HepG2 (cell line): ENCODE measurements around the gene C14orf119. TPM values are rescaled to one million over a fixed set of nuclear protein-coding genes. Genes with fewer than 3 reads are reported as not detected.

Experiments
- ATAD3A ChIP-seq: sonication (generic); formaldehyde crosslinking; IDR thresholded peaks from 2 replicates; pipeline ENCODE4 v1.4.0; 2020; ENCODE audit warnings: missing genetic modification reagents
- CBX2 ChIP-seq, 2 experiments: fragments of 200-600 bp in 1 of 2; sonication (generic); formaldehyde crosslinking in 1 of 2; IDR thresholded peaks; 2 replicates each; pipeline versions ENCODE4 v1.7.0 to v1.8.1; 2018 to 2022; ENCODE audit warnings: low read depth in 2 of 2, low read length in 1 of 2, mild to moderate bottlenecking in 1 of 2, missing genetic modification reagents in 1 of 2
- CENPT ChIP-seq: sonication (generic); formaldehyde crosslinking; IDR thresholded peaks from 2 replicates; pipeline ENCODE4 v1.8.0; 2022; ENCODE audit warnings: low read depth, mild to moderate bottlenecking, moderate library complexity, missing genetic modification reagents
- CREM ChIP-seq, 2 experiments: sonication (generic) in 1 of 2; formaldehyde crosslinking in 1 of 2; IDR thresholded peaks; 2 replicates each; pipeline versions ENCODE4 v1.4.0 to v1.6.1; 2016 to 2020; ENCODE audit warnings: antibody characterized with exemption in 1 of 2, mild to moderate bottlenecking in 1 of 2, missing genetic modification reagents in 1 of 2
- HDAC2 ChIP-seq: sonication (generic); formaldehyde crosslinking; IDR thresholded peaks from 2 replicates; pipeline ENCODE4 v1.4.0; 2020; ENCODE audit warnings: missing genetic modification reagents
- HDAC6 ChIP-seq: fragments of 200-600 bp; sonication (generic); IDR thresholded peaks from 2 replicates; pipeline ENCODE4 v1.7.0; 2017; ENCODE audit warnings: mild to moderate bottlenecking, antibody characterized with exemption, low read length, low read depth
- KLF9 ChIP-seq: IDR thresholded peaks from 2 replicates; pipeline ENCODE4 v1.6.1; 2016; ENCODE audit warnings: low read depth
- NBN ChIP-seq: fragments of 450-650 bp; conservative IDR thresholded peaks from 2 replicates; pipeline ENCODE4 v1.6.1; 2017
- RARA ChIP-seq: IDR thresholded peaks from 2 replicates; pipeline ENCODE4 v1.6.1; 2016; ENCODE audit warnings: missing genetic modification reagents, missing compliant biosample characterization
- SMAD9 ChIP-seq: sonication (generic); formaldehyde crosslinking; IDR thresholded peaks from 2 replicates; pipeline ENCODE4 v1.5.1; 2020; ENCODE audit warnings: mild to moderate bottlenecking, missing genetic modification reagents
- STAG1 ChIP-seq: sonication (generic); formaldehyde crosslinking; IDR thresholded peaks from 2 replicates; pipeline ENCODE4 v1.4.0; 2020; ENCODE audit warnings: missing genetic modification reagents
- TAF1 ChIP-seq: sonication (generic); formaldehyde crosslinking; IDR thresholded peaks from 2 replicates; pipeline ENCODE4 v1.4.0; 2020; ENCODE audit warnings: missing genetic modification reagents
- TEAD2 ChIP-seq: sonication (generic); formaldehyde crosslinking; IDR thresholded peaks from 2 replicates; pipeline ENCODE4 v1.9.0; 2021; ENCODE audit warnings: missing genetic modification reagents
- ZNF33A ChIP-seq: sonication (generic); formaldehyde crosslinking; IDR thresholded peaks from 2 replicates; pipeline ENCODE4 v1.5.1; 2020; ENCODE audit warnings: missing genetic modification reagents, mild to moderate bottlenecking, moderate library complexity, borderline replicate concordance
- ZNF460 ChIP-seq: sonication (generic); formaldehyde crosslinking; IDR thresholded peaks from 2 replicates; pipeline ENCODE4 v1.5.1; 2020; ENCODE audit warnings: missing genetic modification reagents, mild to moderate bottlenecking, borderline replicate concordance
- ZNF557 ChIP-seq: sonication (generic); formaldehyde crosslinking; IDR thresholded peaks from 2 replicates; pipeline ENCODE4 v1.4.0; 2020; ENCODE audit warnings: missing genetic modification reagents
- ZNF558 ChIP-seq: sonication (generic); formaldehyde crosslinking; IDR thresholded peaks from 2 replicates; pipeline ENCODE4 v1.9.0; 2022; ENCODE audit warnings: mild to moderate bottlenecking, missing genetic modification reagents, borderline replicate concordance
- ZNF570 ChIP-seq: sonication (generic); formaldehyde crosslinking; IDR thresholded peaks from 2 replicates; pipeline ENCODE4 v1.4.0; 2020; ENCODE audit warnings: mild to moderate bottlenecking, missing genetic modification reagents, borderline replicate concordance
- ZNF792 ChIP-seq: IDR thresholded peaks from 2 replicates; pipeline ENCODE4 v1.6.1; 2016
- ZNF83 ChIP-seq: sonication (generic); formaldehyde crosslinking; IDR thresholded peaks from 2 replicates; pipeline ENCODE4 v1.4.0; 2020; ENCODE audit warnings: missing genetic modification reagents, mild to moderate bottlenecking, borderline replicate concordance
- ZSCAN21 ChIP-seq: sonication (generic); formaldehyde crosslinking; IDR thresholded peaks from 2 replicates; pipeline ENCODE4 v1.8.0; 2022; ENCODE audit warnings: mild to moderate bottlenecking, missing genetic modification reagents, moderate library complexity, borderline replicate concordance
- polyA plus RNA-seq, 8 experiments: library from polyadenylated mRNA; depleted of rRNA in 3 of 8; stranded (reverse) in 7 of 8; unstranded in 1 of 8; fragments of >200 nt; fragmentation: Illumina TruSeq in 4 of 8; extraction: Trizol in 4 of 8; gene quantifications; 2 replicates each; pipeline versions ENCODE4 v1.2.1 to v1.2.3, GENCODE V29; 2011 to 2016; ENCODE audit warnings: low read depth in 4 of 8, missing spikeins in 1 of 8, mixed read lengths in 1 of 8; ENCODE audit not compliant: insufficient read depth in 1 of 8
- total RNA-seq, 5 experiments: library from RNA; depleted of rRNA; stranded (reverse); fragments of >200 nt; fragmentation: Illumina TruSeq; extraction: Trizol; gene quantifications; 2 replicates each; pipeline ENCODE4 v1.2.3, GENCODE V29; 2016; ENCODE audit warnings: low read depth in 1 of 5
- TF ChIP-seq, protein P1 (sequence below): sonication (generic); formaldehyde crosslinking; conservative IDR thresholded peaks from 2 replicates; pipeline ENCODE4 v1.4.0; 2020; ENCODE audit warnings: missing genetic modification reagents
- TF ChIP-seq, protein P2 (sequence below): sonication (generic); formaldehyde crosslinking; IDR thresholded peaks from 2 replicates; pipeline ENCODE4 v1.8.1; 2023; ENCODE audit warnings: missing genetic modification reagents, inconsistent platforms, borderline replicate concordance
- TF ChIP-seq, protein P3 (sequence below): sonication (generic); formaldehyde crosslinking; conservative IDR thresholded peaks from 2 replicates; pipeline ENCODE4 v1.8.0; 2022; ENCODE audit warnings: missing genetic modification reagents
- TF ChIP-seq, protein P4 (sequence below): sonication (generic); formaldehyde crosslinking; IDR thresholded peaks from 2 replicates; pipeline ENCODE4 v1.8.1; 2023; ENCODE audit warnings: mild to moderate bottlenecking, missing genetic modification reagents

The C14orf119 gene
- total and polyA plus RNA-seq, 2 of the 13 experiments (the other 11 are each of a cell fraction or from before 2014, with no cell fraction given): 117 to 206 TPM

DNA sequence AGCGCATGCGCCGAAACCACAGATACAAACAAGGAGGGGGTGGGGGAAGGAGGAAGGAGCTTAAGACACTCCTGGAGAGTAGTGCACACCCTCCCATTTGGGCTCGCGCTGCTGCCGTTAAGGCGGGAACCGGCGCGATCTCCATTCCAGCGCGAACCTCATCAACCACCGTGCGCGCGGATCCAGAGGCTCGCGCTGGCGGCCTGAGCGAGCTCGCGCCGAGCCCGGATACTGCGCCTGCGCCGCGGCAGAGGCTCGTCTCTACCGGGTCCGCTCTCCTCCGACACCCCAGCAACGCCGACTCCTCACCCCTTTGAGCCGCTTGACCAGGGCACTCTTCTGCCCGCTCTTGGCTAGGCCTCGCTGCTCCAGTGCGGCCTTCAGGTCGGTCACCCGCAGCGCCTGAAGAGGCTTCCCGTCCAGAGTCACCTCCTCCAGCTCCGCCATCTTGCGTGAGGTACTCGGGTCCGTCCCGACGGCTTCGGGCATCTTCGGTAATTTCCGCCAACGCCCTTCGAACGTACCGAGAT, 574 bp upstream of the C14orf119 start, which contains the start of gene ACIN1 (continued):
- TF ChIP-seq ZNF83 (CRISPR knock-in tag): peak; percentile 97; the same call in 1 of the 2 replicates
- TF ChIP-seq RARA (CRISPR knock-in tag): peak; percentile 20
- no peak for TF ChIP-seq CBX2 (IDR thresholded peaks at IDR 0.05; ENCODE audit: low read depth, low read length)
- TF ChIP-seq CBX2 (CRISPR knock-in tag; IDR thresholded peaks at IDR 0.05; ENCODE audit: low read depth): peak; percentile 91; the same call in 1 of the 2 replicates
- peak; percentile 98 for TF ChIP-seq SMAD9 (CRISPR knock-in tag)
- TF ChIP-seq ZNF460 (CRISPR knock-in tag): no peak; the same call in 1 of the 2 replicates
- TF ChIP-seq, protein P1, sequence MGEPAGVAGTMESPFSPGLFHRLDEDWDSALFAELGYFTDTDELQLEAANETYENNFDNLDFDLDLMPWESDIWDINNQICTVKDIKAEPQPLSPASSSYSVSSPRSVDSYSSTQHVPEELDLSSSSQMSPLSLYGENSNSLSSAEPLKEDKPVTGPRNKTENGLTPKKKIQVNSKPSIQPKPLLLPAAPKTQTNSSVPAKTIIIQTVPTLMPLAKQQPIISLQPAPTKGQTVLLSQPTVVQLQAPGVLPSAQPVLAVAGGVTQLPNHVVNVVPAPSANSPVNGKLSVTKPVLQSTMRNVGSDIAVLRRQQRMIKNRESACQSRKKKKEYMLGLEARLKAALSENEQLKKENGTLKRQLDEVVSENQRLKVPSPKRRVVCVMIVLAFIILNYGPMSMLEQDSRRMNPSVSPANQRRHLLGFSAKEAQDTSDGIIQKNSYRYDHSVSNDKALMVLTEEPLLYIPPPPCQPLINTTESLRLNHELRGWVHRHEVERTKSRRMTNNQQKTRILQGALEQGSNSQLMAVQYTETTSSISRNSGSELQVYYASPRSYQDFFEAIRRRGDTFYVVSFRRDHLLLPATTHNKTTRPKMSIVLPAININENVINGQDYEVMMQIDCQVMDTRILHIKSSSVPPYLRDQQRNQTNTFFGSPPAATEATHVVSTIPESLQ (CRISPR knock-in tag): peak; percentile 18; the same call in 1 of the 2 replicates
- no peak; the same call in 1 of the 2 replicates for TF ChIP-seq STAG1
- TF ChIP-seq KLF9: no peak
- TF ChIP-seq ATAD3A (CRISPR knock-in tag): peak; percentile 77
- TF ChIP-seq ZNF792 (CRISPR knock-in tag): peak; percentile 59
- TF ChIP-seq, protein P2, sequence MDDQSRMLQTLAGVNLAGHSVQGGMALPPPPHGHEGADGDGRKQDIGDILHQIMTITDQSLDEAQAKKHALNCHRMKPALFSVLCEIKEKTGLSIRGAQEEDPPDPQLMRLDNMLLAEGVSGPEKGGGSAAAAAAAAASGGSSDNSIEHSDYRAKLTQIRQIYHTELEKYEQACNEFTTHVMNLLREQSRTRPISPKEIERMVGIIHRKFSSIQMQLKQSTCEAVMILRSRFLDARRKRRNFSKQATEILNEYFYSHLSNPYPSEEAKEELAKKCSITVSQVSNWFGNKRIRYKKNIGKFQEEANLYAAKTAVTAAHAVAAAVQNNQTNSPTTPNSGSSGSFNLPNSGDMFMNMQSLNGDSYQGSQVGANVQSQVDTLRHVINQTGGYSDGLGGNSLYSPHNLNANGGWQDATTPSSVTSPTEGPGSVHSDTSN (CRISPR knock-in tag): no peak
- TF ChIP-seq ZNF558: no peak
- TF ChIP-seq HDAC6: no peak
- TF ChIP-seq ZNF33A (CRISPR knock-in tag): no peak; the same call in 1 of the 2 replicates
- TF ChIP-seq TEAD2: peak; percentile 94
- TF ChIP-seq NBN: no peak
- no peak for TF ChIP-seq CREM (IDR thresholded peaks at IDR 0.05)
- TF ChIP-seq CREM (CRISPR knock-in tag; IDR thresholded peaks at IDR 0.05): no peak
- TF ChIP-seq CENPT (CRISPR knock-in tag): peak; percentile 98
- TF ChIP-seq TAF1 (CRISPR knock-in tag): peak; percentile 100
- TF ChIP-seq ZSCAN21: peak; percentile 98
- TF ChIP-seq HDAC2 (CRISPR knock-in tag): peak; percentile 78; the same call in 1 of the 2 replicates
- TF ChIP-seq ZNF557: peak; percentile 90; the same call in 1 of the 2 replicates
- TF ChIP-seq, protein P3, sequence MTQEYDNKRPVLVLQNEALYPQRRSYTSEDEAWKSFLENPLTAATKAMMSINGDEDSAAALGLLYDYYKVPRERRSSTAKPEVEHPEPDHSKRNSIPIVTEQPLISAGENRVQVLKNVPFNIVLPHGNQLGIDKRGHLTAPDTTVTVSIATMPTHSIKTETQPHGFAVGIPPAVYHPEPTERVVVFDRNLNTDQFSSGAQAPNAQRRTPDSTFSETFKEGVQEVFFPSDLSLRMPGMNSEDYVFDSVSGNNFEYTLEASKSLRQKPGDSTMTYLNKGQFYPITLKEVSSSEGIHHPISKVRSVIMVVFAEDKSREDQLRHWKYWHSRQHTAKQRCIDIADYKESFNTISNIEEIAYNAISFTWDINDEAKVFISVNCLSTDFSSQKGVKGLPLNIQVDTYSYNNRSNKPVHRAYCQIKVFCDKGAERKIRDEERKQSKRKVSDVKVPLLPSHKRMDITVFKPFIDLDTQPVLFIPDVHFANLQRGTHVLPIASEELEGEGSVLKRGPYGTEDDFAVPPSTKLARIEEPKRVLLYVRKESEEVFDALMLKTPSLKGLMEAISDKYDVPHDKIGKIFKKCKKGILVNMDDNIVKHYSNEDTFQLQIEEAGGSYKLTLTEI: no peak
- TF ChIP-seq, protein P4, sequence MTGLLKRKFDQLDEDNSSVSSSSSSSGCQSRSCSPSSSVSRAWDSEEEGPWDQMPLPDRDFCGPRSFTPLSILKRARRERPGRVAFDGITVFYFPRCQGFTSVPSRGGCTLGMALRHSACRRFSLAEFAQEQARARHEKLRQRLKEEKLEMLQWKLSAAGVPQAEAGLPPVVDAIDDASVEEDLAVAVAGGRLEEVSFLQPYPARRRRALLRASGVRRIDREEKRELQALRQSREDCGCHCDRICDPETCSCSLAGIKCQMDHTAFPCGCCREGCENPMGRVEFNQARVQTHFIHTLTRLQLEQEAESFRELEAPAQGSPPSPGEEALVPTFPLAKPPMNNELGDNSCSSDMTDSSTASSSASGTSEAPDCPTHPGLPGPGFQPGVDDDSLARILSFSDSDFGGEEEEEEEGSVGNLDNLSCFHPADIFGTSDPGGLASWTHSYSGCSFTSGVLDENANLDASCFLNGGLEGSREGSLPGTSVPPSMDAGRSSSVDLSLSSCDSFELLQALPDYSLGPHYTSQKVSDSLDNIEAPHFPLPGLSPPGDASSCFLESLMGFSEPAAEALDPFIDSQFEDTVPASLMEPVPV (CRISPR knock-in tag): peak; percentile 100
- peak; percentile 97 for TF ChIP-seq ZNF570 (CRISPR knock-in tag)
